WTC11 (cell line): ENCODE results near the gene ZNF710. TPM values are rescaled to one million over a fixed set of nuclear protein-coding genes. Genes with fewer than 3 reads are reported as not detected.

Experiments used
- ATAC-seq: fragments of 200-7000 bp; cut with Tn5 transposase; 2 replicates; pipeline ENCODE4 v1.10.0; 2021; ENCODE audit warnings: mild to moderate bottlenecking, moderate library complexity
- CTCF ChIA-PET: fragments of 300-600 bp; sonication (Branson Sonifier 250); formaldehyde crosslinking; loops from one replicate; lab custom pipeline; 2021; ENCODE audit warnings: antibody characterized with exemption; lab: Charles Lee
- POLR2A ChIA-PET: fragments of 350-600 bp; sonication (Branson Sonifier 250); formaldehyde crosslinking; loops from one replicate; lab custom pipeline; 2021; ENCODE audit warnings: antibody characterized with exemption; lab: Charles Lee
- DNase-seq: peaks from one replicate; pipeline ENCODE4 v3.0.0; 2021; ENCODE audit warnings: low spot score
- H3K27ac Mint-ChIP-seq: 2 replicates; pipeline ENCODE4 v1.8.0; 2021; ENCODE audit warnings: mixed read lengths
- H3K27me3 Mint-ChIP-seq: 2 replicates; pipeline ENCODE4 v1.8.0; 2021; ENCODE audit warnings: low read depth, mild to moderate bottlenecking, moderate library complexity, mixed read lengths
- H3K36me3 Mint-ChIP-seq: 2 replicates; pipeline ENCODE4 v1.8.0; 2021; ENCODE audit warnings: mixed read lengths
- H3K4me1 Mint-ChIP-seq: 2 replicates; pipeline ENCODE4 v1.8.0; 2022; ENCODE audit warnings: mixed read lengths
- H3K4me3 Mint-ChIP-seq: 2 replicates; pipeline ENCODE4 v1.8.0; 2021; ENCODE audit warnings: mild to moderate bottlenecking, moderate library complexity, mixed read lengths
- H3K9me3 Mint-ChIP-seq: 2 replicates; pipeline ENCODE4 v1.8.0; 2021; ENCODE audit warnings: mixed read lengths
- AR ChIP-seq: fragments of 250-450 bp; sonication (Bioruptor Pico); IDR thresholded peaks from 2 replicates; pipeline ENCODE4 v1.9.0; 2021; ENCODE audit warnings: mild to moderate bottlenecking
- ATF2 ChIP-seq: sonication (generic); formaldehyde crosslinking; IDR thresholded peaks from 2 replicates; pipeline ENCODE4 v1.8.1; 2022; ENCODE audit warnings: low read depth, missing genetic modification reagents, borderline replicate concordance
- CBFB ChIP-seq: sonication (generic); formaldehyde crosslinking; IDR thresholded peaks from 2 replicates; pipeline ENCODE4 v1.8.1; 2022; ENCODE audit warnings: mild to moderate bottlenecking, low read depth, missing genetic modification reagents
- ESRRA ChIP-seq: sonication (generic); formaldehyde crosslinking; IDR thresholded peaks from 2 replicates; pipeline ENCODE4 v1.8.1; 2022; ENCODE audit warnings: mild to moderate bottlenecking, missing genetic modification reagents, borderline replicate concordance
- FOXJ3 ChIP-seq: sonication (generic); formaldehyde crosslinking; IDR thresholded peaks from 2 replicates; pipeline ENCODE4 v1.9.0; 2021; ENCODE audit warnings: missing genetic modification reagents, mild to moderate bottlenecking, borderline replicate concordance
- HMGA2 ChIP-seq: fragments of 250-450 bp; sonication (Bioruptor Pico); IDR thresholded peaks from 2 replicates; pipeline ENCODE4 v1.4.0; 2021; ENCODE audit warnings: mild to moderate bottlenecking, moderate library complexity
- HMGXB4 ChIP-seq: sonication (generic); formaldehyde crosslinking; IDR thresholded peaks from 2 replicates; pipeline ENCODE4 v1.8.1; 2023; ENCODE audit warnings: mild to moderate bottlenecking, moderate library complexity, missing genetic modification reagents
- JAZF1 ChIP-seq: fragments of 250-450 bp; sonication (Bioruptor Pico); IDR thresholded peaks from 2 replicates; pipeline ENCODE4 v1.9.0; 2021; ENCODE audit warnings: moderate library complexity, mild to moderate bottlenecking, inconsistent platforms
- ZBTB43 ChIP-seq: sonication (generic); formaldehyde crosslinking; IDR thresholded peaks from 2 replicates; pipeline ENCODE4 v1.8.1; 2023; ENCODE audit warnings: mild to moderate bottlenecking, missing genetic modification reagents
- ZNF121 ChIP-seq: sonication (generic); formaldehyde crosslinking; IDR thresholded peaks from 2 replicates; pipeline ENCODE4 v1.8.0; 2023; ENCODE audit warnings: missing genetic modification reagents
- ZNF138 ChIP-seq: sonication (generic); formaldehyde crosslinking; conservative IDR thresholded peaks from 2 replicates; pipeline ENCODE4 v1.8.1; 2022; ENCODE audit warnings: mild to moderate bottlenecking, moderate library complexity, missing genetic modification reagents
- ZNF317 ChIP-seq: sonication (generic); formaldehyde crosslinking; IDR thresholded peaks from 2 replicates; pipeline ENCODE4 v1.8.1; 2023; ENCODE audit warnings: low read depth, mild to moderate bottlenecking, moderate library complexity, missing genetic modification reagents, borderline replicate concordance
- total RNA-seq: library from RNA; stranded (reverse); gene quantifications from 3 replicates; pipeline ENCODE4 v1.2.3, GENCODE V29; 2021
- TF ChIP-seq, protein P1 (sequence below): sonication (generic); formaldehyde crosslinking; IDR thresholded peaks from 2 replicates; pipeline ENCODE4 v1.8.0; 2023; ENCODE audit warnings: missing genetic modification reagents
- TF ChIP-seq, protein P2 (sequence below): sonication (generic); formaldehyde crosslinking; IDR thresholded peaks from 2 replicates; pipeline ENCODE4 v1.8.1; 2023; ENCODE audit warnings: mild to moderate bottlenecking, missing genetic modification reagents, borderline replicate concordance
- TF ChIP-seq, protein P3 (sequence below): sonication (generic); formaldehyde crosslinking; IDR thresholded peaks from 2 replicates; pipeline ENCODE4 v1.8.1; 2023; ENCODE audit warnings: mild to moderate bottlenecking, missing genetic modification reagents, moderate library complexity
- TF ChIP-seq, protein P4 (sequence below): fragments of 200-600 bp; IDR thresholded peaks from 2 replicates; pipeline ENCODE4 v1.8.0; 2022; ENCODE audit warnings: antibody characterized with exemption

ZNF710 gene
- total RNA-seq, 1 experiment from 2014 or later: 25.9 TPM

DNA sequence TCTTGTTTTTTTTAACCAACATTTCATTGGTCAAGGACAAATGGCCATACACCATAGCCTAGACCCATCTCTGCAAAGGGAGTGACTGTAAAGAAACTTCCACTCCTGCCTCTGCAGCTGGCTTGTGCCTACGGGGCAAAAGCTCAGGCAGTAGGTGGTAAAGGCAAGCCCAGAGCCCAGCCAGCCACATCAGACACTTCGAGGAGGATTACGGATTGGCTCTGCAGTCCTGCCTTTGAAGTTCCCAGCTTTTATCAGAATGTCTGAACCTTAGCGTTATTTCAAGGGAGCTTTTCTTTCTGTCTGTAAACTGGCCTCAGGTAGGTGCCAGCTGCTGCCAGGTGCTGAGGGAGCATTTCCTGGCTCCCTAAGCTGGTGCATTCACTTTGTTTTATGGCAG lies 15.6 kb downstream of the ZNF710 start:
- CTCF ChIA-PET: interaction anchor here (1.0 kb wide), 1 partner anchor 142 kb away, joined by 3 read pairs; no protein-coding TSS in a partner anchor
- Mint-ChIP-seq H3K4me3 (no peak overlapping the region), H3K27me3 (no peaks in the 10 kb centered on the region), H3K4me1 (peaks cover 34% of the 10 kb centered on the region)
- POLR2A ChIA-PET: no interaction called here
- no peak for DNase-seq
- no peak for ATAC-seq
- no peak for TF ChIP-seq JAZF1
- no peak for TF ChIP-seq AR
- TF ChIP-seq CBFB (CRISPR knock-in tag): no peak
- TF ChIP-seq HMGXB4 (CRISPR knock-in tag): no peak
- TF ChIP-seq ESRRA: no peak
- TF ChIP-seq, protein P1, sequence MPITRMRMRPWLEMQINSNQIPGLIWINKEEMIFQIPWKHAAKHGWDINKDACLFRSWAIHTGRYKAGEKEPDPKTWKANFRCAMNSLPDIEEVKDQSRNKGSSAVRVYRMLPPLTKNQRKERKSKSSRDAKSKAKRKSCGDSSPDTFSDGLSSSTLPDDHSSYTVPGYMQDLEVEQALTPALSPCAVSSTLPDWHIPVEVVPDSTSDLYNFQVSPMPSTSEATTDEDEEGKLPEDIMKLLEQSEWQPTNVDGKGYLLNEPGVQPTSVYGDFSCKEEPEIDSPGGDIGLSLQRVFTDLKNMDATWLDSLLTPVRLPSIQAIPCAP (CRISPR knock-in tag): no peak
- no peak for TF ChIP-seq HMGA2 (CRISPR knock-in tag)
- TF ChIP-seq ATF2: no peak
- TF ChIP-seq, protein P2, sequence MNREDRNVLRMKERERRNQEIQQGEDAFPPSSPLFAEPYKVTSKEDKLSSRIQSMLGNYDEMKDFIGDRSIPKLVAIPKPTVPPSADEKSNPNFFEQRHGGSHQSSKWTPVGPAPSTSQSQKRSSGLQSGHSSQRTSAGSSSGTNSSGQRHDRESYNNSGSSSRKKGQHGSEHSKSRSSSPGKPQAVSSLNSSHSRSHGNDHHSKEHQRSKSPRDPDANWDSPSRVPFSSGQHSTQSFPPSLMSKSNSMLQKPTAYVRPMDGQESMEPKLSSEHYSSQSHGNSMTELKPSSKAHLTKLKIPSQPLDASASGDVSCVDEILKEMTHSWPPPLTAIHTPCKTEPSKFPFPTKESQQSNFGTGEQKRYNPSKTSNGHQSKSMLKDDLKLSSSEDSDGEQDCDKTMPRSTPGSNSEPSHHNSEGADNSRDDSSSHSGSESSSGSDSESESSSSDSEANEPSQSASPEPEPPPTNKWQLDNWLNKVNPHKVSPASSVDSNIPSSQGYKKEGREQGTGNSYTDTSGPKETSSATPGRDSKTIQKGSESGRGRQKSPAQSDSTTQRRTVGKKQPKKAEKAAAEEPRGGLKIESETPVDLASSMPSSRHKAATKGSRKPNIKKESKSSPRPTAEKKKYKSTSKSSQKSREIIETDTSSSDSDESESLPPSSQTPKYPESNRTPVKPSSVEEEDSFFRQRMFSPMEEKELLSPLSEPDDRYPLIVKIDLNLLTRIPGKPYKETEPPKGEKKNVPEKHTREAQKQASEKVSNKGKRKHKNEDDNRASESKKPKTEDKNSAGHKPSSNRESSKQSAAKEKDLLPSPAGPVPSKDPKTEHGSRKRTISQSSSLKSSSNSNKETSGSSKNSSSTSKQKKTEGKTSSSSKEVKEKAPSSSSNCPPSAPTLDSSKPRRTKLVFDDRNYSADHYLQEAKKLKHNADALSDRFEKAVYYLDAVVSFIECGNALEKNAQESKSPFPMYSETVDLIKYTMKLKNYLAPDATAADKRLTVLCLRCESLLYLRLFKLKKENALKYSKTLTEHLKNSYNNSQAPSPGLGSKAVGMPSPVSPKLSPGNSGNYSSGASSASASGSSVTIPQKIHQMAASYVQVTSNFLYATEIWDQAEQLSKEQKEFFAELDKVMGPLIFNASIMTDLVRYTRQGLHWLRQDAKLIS (CRISPR knock-in tag): no peak
- TF ChIP-seq ZBTB43: no peak
- TF ChIP-seq ZNF317 (CRISPR knock-in tag): no peak
- TF ChIP-seq, all 79 proteins: peak for 0
- peaks cover 13% of the 10 kb centered on the region for H3K36me3 Mint-ChIP-seq
- no peak overlapping the region for H3K27ac Mint-ChIP-seq
- H3K9me3 Mint-ChIP-seq: peaks cover 7% of the 10 kb centered on the region

- no peak for DNase-seq
- no peak; the same call in 1 of the 2 replicates for ATAC-seq
- H3K36me3 Mint-ChIP-seq: no peaks in the 10 kb centered on the region
- H3K9me3 Mint-ChIP-seq: no peaks in the 10 kb centered on the region
- POLR2A ChIA-PET: interaction anchor here (0.5 to 1.2 kb wide), 2 partner anchors 14 to 402 kb away, joined by 3 to 4 read pairs; no protein-coding TSS in a partner anchor
- H3K27me3 Mint-ChIP-seq: no peaks in the 10 kb centered on the region
- CTCF ChIA-PET: interaction anchor here (0.5 to 1.2 kb wide), 5 partner anchors 120 to 258 kb away, joined by 3 to 7 read pairs (median 4); no protein-coding TSS in a partner anchor
- H3K4me1 Mint-ChIP-seq: peaks cover 34% of the 10 kb centered on the region
- peak overlapping the region; percentile 51 for H3K27ac Mint-ChIP-seq
- H3K4me3 Mint-ChIP-seq: no peak overlapping the region
- TF ChIP-seq ZNF121 (no peak), ZNF138 (no peak), FOXJ3 (CRISPR knock-in tag) (no peak), HMGXB4 (CRISPR knock-in tag) (no peak)
- TF ChIP-seq, protein P3, sequence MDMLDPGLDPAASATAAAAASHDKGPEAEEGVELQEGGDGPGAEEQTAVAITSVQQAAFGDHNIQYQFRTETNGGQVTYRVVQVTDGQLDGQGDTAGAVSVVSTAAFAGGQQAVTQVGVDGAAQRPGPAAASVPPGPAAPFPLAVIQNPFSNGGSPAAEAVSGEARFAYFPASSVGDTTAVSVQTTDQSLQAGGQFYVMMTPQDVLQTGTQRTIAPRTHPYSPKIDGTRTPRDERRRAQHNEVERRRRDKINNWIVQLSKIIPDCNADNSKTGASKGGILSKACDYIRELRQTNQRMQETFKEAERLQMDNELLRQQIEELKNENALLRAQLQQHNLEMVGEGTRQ (CRISPR knock-in tag): no peak
- TF ChIP-seq, protein P4, sequence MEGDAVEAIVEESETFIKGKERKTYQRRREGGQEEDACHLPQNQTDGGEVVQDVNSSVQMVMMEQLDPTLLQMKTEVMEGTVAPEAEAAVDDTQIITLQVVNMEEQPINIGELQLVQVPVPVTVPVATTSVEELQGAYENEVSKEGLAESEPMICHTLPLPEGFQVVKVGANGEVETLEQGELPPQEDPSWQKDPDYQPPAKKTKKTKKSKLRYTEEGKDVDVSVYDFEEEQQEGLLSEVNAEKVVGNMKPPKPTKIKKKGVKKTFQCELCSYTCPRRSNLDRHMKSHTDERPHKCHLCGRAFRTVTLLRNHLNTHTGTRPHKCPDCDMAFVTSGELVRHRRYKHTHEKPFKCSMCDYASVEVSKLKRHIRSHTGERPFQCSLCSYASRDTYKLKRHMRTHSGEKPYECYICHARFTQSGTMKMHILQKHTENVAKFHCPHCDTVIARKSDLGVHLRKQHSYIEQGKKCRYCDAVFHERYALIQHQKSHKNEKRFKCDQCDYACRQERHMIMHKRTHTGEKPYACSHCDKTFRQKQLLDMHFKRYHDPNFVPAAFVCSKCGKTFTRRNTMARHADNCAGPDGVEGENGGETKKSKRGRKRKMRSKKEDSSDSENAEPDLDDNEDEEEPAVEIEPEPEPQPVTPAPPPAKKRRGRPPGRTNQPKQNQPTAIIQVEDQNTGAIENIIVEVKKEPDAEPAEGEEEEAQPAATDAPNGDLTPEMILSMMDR: no peak
Observed at GRCh38 chr15:90018216-90018831, 17.2 kb downstream of the ZNF710 start.
